ENCODE results near the gene MUC6.

DNA sequence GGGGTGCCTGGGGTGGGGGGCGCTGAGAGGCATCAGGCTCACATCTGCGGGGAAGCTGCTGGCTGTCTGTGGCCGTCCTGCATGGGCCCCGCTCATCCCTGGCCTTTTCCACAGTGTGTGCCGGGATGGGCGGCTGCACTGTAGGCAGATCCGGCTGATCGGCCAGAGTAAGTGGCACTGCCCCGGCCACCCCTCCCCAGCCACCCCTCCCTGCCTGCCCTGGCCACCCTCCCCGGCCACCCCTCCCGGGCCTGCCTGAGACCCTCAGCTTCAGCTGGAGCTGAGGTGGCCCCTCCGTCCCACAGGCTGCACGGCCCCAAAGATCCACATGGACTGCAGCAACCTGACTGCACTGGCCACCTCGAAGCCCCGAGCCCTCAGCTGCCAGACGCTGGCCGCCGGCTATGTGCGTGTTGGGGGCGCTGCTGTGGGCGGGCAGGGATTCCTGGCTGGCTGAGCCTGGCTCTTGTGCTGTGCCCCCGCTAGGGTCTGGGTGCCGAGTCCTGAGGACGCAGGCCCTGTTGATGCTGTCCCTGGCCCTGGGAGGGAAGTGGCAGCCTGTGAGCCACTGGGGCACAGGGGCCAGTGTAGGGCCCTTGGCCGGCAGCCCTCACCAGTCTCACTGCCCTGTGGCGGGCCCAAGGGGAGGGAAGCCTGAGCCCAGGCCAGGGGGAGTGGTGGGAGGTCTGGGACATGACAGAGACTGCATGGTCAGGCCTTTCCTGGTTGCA lies 49.1 kb upstream of the MUC6 start:
- TF ChIP-seq CTCF (IDR thresholded peaks at IDR 0.05): no peak
- TF ChIP-seq POLR2A (IDR thresholded peaks at IDR 0.05): no peak
